Lower leg skin (tissue), 4 donors: ENCODE data around the gene STAG3. TPM values are rescaled to one million over a fixed set of nuclear protein-coding genes. Genes with fewer than 3 reads are reported as not detected.
A peak's percentile ranks its signal among the peaks of the same experiment; 100 is the strongest.

Source experiments
- DNase-seq, 2 donors: peaks; one replicate each; pipeline ENCODE4 v3.0.0-alpha.2; 2019; ENCODE audit warnings: low spot score in 2 of 2
- H3K4me3 ChIP-seq: fragments of 200-600 bp; sonication (generic); 2 replicates; pipeline ENCODE4 v1.5.1; 2017; ENCODE audit warnings: mild to moderate bottlenecking, low read depth; ENCODE audit not compliant: poor library complexity, severe bottlenecking
- CTCF ChIP-seq, 3 donors: fragments of 450-650 bp; IDR thresholded peaks; one replicate each; pipeline ENCODE4 v1.5.1; 2016; ENCODE audit warnings: antibody characterized with exemption in 3 of 3, mild to moderate bottlenecking in 3 of 3, moderate library complexity in 2 of 3
- POLR2A ChIP-seq, 2 donors: fragments of 450-650 bp; IDR thresholded peaks; one replicate each; pipeline ENCODE4 v1.6.1; 2016 to 2017; ENCODE audit warnings: antibody characterized with exemption in 2 of 2, mild to moderate bottlenecking in 1 of 2, moderate library complexity in 1 of 2
- WGBS, 2 donors: methylation state at CpG; one replicate each; pipeline ENCODE4 v1.1.5; 2018; 5-methylcytosine and 5-hydroxymethylcytosine counted together
- intact Hi-C: fragments of 100-400 bp; cut with DNase I; formaldehyde crosslinking; loops from one replicate; pipeline ENCODE4 v1.15.0; 2023; ENCODE audit warnings: low total_unique reads
- total RNA-seq, 4 donors: library from RNA; depleted of rRNA; stranded (reverse); fragments of >200 nt; gene quantifications; one replicate each; pipeline ENCODE4 v1.1.0, GENCODE V29; 2016

Gene STAG3
- total RNA-seq, 4 donors from 2014 or later = 0.34 to 1.8 (median 1.0) TPM

- intact Hi-C loops = no loop called here
- TF ChIP-seq POLR2A (IDR thresholded peaks at IDR 0.05) = no peak
- peak in 1 of 2 donors; percentile 85 for DNase-seq
- H3K4me3 ChIP-seq = no peak overlapping the region
- 8 to 16% methylated on average over 27 to 34 of the region's 61 CpGs for WGBS, 2 donors
These were observed 6.5 kb upstream of the STAG3 start for GRCh38 chr7:100171087-100171681.

GRCh38 chr7:100171840-100172239, 5.9 kb upstream of the STAG3 start:
- TF ChIP-seq CTCF (IDR thresholded peaks at IDR 0.05) (no peak), POLR2A (IDR thresholded peaks at IDR 0.05) (no peak)
- no peak overlapping the region for H3K4me3 ChIP-seq
- intact Hi-C loops = no loop called here
- peak in 1 of 2 donors; percentile 84 for DNase-seq
- 33 to 38% methylated on average over 11 to 22 of the region's 22 CpGs for WGBS, 2 donors

- TF ChIP-seq CTCF (IDR thresholded peaks at IDR 0.05) = no peak
- DNase-seq = no peak
- WGBS, 2 donors = 80 to 89% methylated on average over 8 to 11 of the region's 11 CpGs
- H3K4me3 ChIP-seq = no peak overlapping the region
- intact Hi-C loops = no loop called here
These were observed 3.8 kb upstream of the STAG3 start for GRCh38 chr7:100173806-100174495.

GRCh38 chr7:100174582-100174981, 3.1 kb upstream of the STAG3 start:
- 89 to 95% methylated on average over 5 of the region's 5 CpGs for WGBS, 2 donors
- intact Hi-C loops = no loop called here
- DNase-seq = no peak
- H3K4me3 ChIP-seq = no peak overlapping the region
- TF ChIP-seq CTCF (IDR thresholded peaks at IDR 0.05) = no peak
- TF ChIP-seq POLR2A (IDR thresholded peaks at IDR 0.05) = no peak

- WGBS, 2 donors = 95 to 96% methylated on average over 14 of the region's 14 CpGs
- DNase-seq = no peak
These were observed 2.3 kb upstream of the STAG3 start for GRCh38 chr7:100175296-100175935.

More at GRCh38 chr7:100175296-100175935, 2.3 kb upstream of the STAG3 start:
- no peak overlapping the region for H3K4me3 ChIP-seq
- intact Hi-C loops = no loop called here
- TF ChIP-seq CTCF (IDR thresholded peaks at IDR 0.05) = no peak
- no peak for TF ChIP-seq POLR2A (IDR thresholded peaks at IDR 0.05)
